Activated T-helper 2 cell treated with anti-CD3 and anti-CD28 coated beads, Interferon-gamma antibody, Interleukin-2, Interleukin-4, amounts not matched to agents 10 μg/mL and 5 μg/mL and 100 μg/mL, durations not matched to agents 14 hours and 24 hours and 36 hours (primary cell): ENCODE measurements around the gene RBM18. TPM values are rescaled to one million over a fixed set of nuclear protein-coding genes. Genes with fewer than 3 reads are reported as not detected.

Source experiments
- DNase-seq: peaks from one replicate; pipeline ENCODE4 v3.0.0; 2021; ENCODE audit warnings: low spot score
- H3K27ac Mint-ChIP-seq: one replicate; pipeline ENCODE4 v1.8.0; 2021; ENCODE audit warnings: mixed read lengths
- H3K27me3 Mint-ChIP-seq: one replicate; pipeline ENCODE4 v1.8.0; 2021; ENCODE audit warnings: low read depth, mixed read lengths
- H3K36me3 Mint-ChIP-seq: one replicate; pipeline ENCODE4 v1.8.0; 2021; ENCODE audit warnings: low read depth, mixed read lengths
- H3K4me1 Mint-ChIP-seq: one replicate; pipeline ENCODE4 v1.8.0; 2021; ENCODE audit warnings: low read depth, mixed read lengths
- H3K4me3 Mint-ChIP-seq: one replicate; pipeline ENCODE4 v1.8.0; 2021; ENCODE audit warnings: low read depth, mild to moderate bottlenecking, moderate library complexity, mixed read lengths
- H3K9me3 Mint-ChIP-seq: one replicate; pipeline ENCODE4 v1.8.0; 2021; ENCODE audit warnings: mixed read lengths
- intact Hi-C: fragments of 100-400 bp; cut with micrococcal nuclease; formaldehyde crosslinking; loops from one replicate; pipeline ENCODE4 v1.15.1; 2023
- total RNA-seq: library from RNA; stranded (reverse); gene quantifications from 2 replicates; pipeline ENCODE4 v1.2.3, GENCODE V29; 2022

Gene RBM18
- total RNA-seq, 1 donor from 2014 or later: 19.4 TPM

DNA sequence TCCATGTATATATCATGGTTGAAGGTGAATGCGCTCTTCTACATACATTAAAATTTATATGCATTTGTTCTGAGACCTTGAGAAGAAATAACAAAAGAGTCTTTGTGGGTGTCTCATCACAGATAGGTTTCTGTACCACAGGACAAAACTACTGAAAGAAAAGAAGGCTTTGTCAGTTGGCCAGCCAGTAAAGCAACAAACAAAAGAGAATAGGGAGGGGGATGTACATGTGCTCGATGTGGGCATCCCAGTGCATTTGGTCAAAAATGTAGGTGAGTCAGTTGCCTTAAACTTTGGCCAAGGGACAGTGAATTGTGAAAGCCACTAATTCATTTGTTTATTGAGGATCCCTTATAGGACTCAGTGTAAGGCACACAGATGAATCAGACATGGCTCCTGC is 13.3 kb downstream of the RBM18 start:
- intact Hi-C loops: no loop called here
- Mint-ChIP-seq H3K36me3 (peaks cover 60% of the 10 kb centered on the region), H3K27ac (no peak overlapping the region), H3K9me3 (no peaks in the 10 kb centered on the region), H3K4me3 (no peak overlapping the region), H3K4me1 (peaks cover 5% of the 10 kb centered on the region), H3K27me3 (no peaks in the 10 kb centered on the region)
- no peak for DNase-seq

DNA sequence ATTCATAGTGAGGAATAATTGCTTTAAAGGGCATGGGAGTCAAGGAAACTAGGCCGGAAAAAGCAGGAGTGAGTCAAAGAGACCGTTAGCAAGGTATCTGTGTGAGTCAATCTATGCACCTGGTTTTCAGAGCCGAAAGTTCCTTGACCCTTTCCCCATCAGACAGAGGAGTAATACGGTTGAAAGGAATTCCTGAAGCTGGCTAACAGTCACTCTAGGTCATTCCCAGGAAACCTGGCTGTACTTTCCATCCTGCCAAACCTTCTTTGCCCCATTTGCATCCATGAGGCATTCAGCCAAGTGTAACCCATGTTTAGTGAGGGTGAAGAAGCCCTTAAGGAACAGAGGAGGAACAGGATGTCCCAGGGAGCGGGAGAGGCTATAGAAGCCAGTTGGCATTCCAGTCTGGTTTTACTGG is 16.2 kb downstream of the RBM18 start:
- Mint-ChIP-seq H3K36me3 (peaks cover 66% of the 10 kb centered on the region), H3K4me1 (peaks cover 2% of the 10 kb centered on the region), H3K27me3 (no peaks in the 10 kb centered on the region), H3K27ac (no peak overlapping the region), H3K4me3 (no peak overlapping the region), H3K9me3 (no peaks in the 10 kb centered on the region)
- intact Hi-C loops: no loop called here
- DNase-seq: no peak

DNA sequence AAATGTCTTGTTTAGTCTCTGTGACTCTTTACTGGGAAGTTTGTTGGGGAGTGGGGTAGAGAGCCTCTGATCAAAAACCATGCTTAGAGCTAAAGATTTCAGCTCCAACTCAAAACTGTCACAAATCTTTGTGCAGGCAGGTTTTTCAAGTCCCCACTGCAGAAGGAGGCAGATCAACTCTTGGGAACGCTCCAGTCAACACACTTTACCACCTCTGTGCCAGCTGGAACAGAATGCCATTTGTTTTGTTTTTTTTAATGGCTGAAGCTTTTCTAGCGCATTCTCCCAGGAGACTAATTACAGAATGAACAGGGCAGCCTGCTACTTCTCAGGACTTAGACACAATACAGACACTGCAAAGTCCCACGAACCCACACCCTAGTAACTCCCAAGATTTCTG is 18.0 kb downstream of the RBM18 start:
- Mint-ChIP-seq H3K27me3 (no peaks in the 10 kb centered on the region), H3K27ac (no peak overlapping the region), H3K4me1 (no peaks in the 10 kb centered on the region), H3K9me3 (no peaks in the 10 kb centered on the region), H3K4me3 (no peak overlapping the region), H3K36me3 (peaks cover 63% of the 10 kb centered on the region)
- intact Hi-C loops: no loop called here
- DNase-seq: no peak

DNA sequence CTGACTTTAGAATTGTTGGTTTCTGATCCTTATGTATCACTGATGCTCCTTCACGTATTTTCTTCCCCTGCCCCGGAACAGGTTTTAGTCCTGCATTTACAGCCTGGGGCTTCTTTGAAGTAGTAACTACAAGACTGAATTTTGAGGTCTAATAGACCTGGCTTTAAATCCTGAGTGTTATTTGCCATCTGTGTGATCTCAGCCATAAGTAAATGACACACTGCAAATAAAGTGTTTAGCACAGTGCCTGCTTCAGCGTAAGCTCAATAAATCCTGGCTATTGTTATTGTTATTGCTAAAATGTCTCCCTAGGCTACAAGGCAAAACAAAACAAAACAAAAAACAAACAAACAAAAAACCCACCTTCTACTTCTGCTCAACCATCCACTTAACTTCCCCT is 20.3 kb downstream of the RBM18 start:
- H3K4me3 Mint-ChIP-seq: no peak overlapping the region
- no peaks in the 10 kb centered on the region for H3K9me3 Mint-ChIP-seq
- intact Hi-C loops: no loop called here
- H3K4me1 Mint-ChIP-seq: no peaks in the 10 kb centered on the region
- no peak for DNase-seq
- H3K36me3 Mint-ChIP-seq: peaks cover 64% of the 10 kb centered on the region
- H3K27me3 Mint-ChIP-seq: no peaks in the 10 kb centered on the region
- no peak overlapping the region for H3K27ac Mint-ChIP-seq

DNA sequence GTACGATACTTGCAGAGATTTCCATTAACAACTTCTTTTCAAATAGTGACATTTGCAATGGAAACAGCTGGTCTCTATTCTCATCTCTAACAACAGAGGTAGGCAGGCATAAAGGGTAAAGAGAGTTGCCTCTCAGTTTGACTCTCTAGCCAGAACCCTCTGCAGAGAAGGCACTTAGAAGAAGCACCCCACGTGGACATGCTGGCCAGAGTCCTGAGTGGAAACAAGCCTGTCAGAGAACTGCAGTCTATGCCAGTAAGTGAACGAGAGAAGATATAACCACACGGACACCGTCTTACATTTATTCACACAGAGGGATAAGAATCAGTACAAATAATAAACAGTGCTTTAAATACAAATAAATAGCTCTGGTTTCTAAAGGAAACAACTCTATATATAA is 24.9 kb downstream of the RBM18 start:
- Mint-ChIP-seq H3K27ac (no peak overlapping the region), H3K9me3 (no peaks in the 10 kb centered on the region), H3K36me3 (peaks cover 43% of the 10 kb centered on the region), H3K4me1 (no peaks in the 10 kb centered on the region), H3K27me3 (no peaks in the 10 kb centered on the region), H3K4me3 (no peak overlapping the region)
- no peak for DNase-seq
- intact Hi-C loops: no loop called here

DNA sequence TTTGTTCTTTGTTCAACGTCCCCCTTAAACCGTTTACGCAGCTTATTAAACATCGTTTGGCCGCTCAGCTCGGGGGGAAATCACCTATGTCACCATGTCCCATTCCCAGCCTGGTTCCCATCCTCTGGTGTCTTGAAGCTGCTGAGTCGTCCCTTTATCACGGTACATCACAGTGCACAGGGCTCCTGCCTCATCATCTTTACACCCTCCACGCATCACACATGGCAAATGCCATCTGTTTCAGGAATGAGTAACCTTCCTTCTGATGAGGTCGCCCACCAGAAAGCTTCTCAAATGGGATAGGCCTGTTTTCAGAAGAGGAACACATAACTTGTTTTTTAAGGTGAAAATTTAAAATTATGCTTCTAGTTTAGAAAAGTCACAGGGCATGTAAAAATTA is 28.0 kb downstream of the RBM18 start:
- H3K9me3 Mint-ChIP-seq: no peaks in the 10 kb centered on the region
- peaks cover 22% of the 10 kb centered on the region for H3K36me3 Mint-ChIP-seq
- H3K27ac Mint-ChIP-seq: no peak overlapping the region
- H3K27me3 Mint-ChIP-seq: peaks cover 11% of the 10 kb centered on the region
- intact Hi-C loops: no loop called here
- H3K4me3 Mint-ChIP-seq: no peak overlapping the region
- H3K4me1 Mint-ChIP-seq: no peaks in the 10 kb centered on the region
- DNase-seq: no peak

DNA sequence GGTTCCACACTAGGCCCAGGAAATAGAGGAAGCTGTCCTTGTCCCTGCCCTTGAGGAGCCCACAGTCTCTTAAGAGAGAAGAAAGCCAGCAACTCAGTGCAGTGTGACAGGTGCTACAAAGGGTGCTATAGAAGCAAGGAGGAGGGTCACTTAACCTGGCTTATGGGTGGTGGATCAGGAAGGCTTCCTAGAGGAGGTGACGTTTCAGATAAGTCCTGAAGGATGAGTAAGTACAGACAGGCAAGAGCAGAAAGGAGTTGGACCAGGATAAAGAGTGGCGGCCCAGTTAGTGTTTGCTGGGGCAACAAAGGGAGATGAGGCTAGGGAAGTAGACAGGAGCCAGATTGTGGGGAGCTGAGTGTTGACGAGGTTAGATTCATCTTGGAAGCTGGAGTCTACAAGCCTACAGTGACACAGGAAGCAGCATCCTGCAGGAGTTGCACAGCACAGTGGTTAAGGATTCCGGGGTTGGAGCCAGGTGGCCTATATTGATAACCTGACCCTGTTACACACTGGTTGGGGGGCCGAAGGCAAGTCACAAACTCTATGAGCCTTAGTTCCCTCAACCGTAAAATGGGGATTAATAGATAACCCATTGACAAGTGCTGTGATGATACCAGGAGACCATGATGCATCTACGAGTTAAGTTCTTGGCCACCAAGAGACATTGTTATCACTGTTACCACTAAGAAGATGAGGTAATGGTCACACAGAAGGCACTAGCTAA is 30.5 kb downstream of the RBM18 start:
- Mint-ChIP-seq H3K4me3 (no peak overlapping the region), H3K9me3 (no peaks in the 10 kb centered on the region), H3K4me1 (no peaks in the 10 kb centered on the region), H3K27ac (no peak overlapping the region), H3K36me3 (peaks cover 3% of the 10 kb centered on the region), H3K27me3 (peaks cover 12% of the 10 kb centered on the region)
- intact Hi-C loops: no loop called here
- DNase-seq: no peak

DNA sequence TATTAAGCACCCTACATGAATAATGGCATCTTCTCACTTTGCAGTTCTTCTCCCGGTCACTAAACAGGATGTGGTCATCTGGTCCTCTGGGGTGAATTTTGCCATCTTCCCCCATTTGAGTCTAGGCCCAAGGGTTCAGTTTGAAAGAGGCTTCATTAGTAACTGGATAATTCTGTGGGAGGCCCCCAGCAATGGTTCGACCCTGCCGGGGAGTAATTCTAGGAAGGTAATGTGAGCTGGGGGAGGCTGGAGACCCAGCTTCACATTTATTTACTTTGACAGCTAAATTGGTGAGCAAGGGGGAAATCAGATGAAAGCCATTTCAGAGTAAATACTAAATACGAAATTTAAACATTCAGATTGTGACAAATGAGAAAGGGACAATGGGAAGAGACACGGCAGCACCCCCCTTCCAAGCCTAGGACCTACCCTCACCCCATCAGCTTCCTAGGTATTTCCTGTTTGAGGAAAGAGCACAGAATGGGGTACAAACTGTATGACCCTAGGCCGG is 31.8 kb downstream of the RBM18 start:
- H3K27ac Mint-ChIP-seq: no peak overlapping the region
- no peaks in the 10 kb centered on the region for H3K9me3 Mint-ChIP-seq
- H3K4me3 Mint-ChIP-seq: no peak overlapping the region
- intact Hi-C loops: no loop called here
- no peaks in the 10 kb centered on the region for H3K4me1 Mint-ChIP-seq
- no peak for DNase-seq
- H3K27me3 Mint-ChIP-seq: peaks cover 15% of the 10 kb centered on the region
- H3K36me3 Mint-ChIP-seq: no peaks in the 10 kb centered on the region

DNA sequence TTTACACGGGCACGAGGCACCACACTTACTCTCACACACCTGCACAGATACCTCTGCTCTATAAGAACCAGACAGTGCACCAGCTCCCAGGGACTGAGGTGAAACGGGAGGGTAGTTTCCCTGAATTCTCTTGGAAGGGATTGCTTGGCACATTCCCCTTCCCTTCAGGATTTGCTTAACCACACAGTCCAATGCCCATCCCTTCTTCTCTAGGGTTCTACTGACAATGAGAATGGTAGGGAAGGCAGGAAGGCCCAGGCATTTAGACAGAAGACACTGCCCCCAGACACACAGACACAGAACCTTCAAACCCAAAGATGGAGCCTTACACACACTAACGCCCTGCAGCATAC is 35.2 kb downstream of the RBM18 start:
- H3K36me3 Mint-ChIP-seq: no peaks in the 10 kb centered on the region
- intact Hi-C loops: loop anchor here (1.0 kb wide), 1 partner anchor 10 kb away; no protein-coding TSS in a partner anchor
- H3K27me3 Mint-ChIP-seq: peaks cover 32% of the 10 kb centered on the region

DNA sequence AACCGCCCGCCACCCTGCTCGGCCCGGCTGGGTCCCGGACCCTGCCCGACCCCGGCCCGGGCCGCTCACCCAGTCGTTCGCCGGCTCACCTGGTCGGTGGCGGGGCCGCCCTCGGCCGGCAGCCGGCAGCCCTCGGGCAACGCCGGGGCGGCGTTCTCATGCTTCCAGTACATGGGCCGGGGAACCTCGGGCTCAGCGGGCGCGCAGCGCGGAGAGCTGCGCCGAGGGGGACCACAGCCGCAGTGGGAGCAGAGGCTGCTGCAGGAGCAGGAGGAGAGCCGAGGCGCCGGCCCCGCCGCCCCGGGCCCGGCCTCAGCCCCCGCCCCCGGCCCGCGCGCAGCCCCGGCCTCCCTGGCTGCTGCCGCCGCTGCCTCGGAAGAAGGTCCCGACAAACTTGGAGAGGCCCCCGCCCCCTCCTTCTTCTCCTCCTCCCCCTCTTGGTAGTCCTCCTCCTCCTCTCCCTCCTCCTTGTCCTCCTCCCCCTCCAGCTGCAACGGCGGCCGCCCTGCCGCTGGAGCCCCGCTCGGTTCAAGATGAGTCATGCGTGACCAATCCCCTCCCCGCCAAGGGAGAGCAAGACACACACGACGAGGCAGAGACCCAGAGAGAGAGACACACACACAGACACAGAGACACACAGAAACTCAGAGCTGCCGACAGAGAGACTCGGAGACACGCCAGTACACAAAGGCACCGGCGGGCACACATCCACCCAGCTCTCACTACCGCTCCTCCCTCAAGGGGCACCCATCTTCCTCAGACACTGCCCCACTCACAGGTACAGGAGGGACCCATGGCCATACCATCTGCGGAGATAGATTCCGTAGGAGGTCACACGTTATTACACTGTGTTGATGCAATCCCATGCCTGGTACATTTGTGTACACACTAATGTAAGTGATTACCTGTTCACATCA is 35.8 kb downstream of the RBM18 start, which contains the start of gene LHX6:
Gene LHX6, minus strand, starts transcription at position 390 of the 917 bp plus-strand sequence. Its CDS starts 217 bp downstream, at position 173.
- no peaks in the 10 kb centered on the region for H3K9me3 Mint-ChIP-seq

More for the DNA sequence above, 35.2 kb downstream of the RBM18 start:
- no peak for DNase-seq
- H3K4me1 Mint-ChIP-seq: no peaks in the 10 kb centered on the region
- no peak overlapping the region for H3K4me3 Mint-ChIP-seq
- no peaks in the 10 kb centered on the region for H3K9me3 Mint-ChIP-seq
- no peak overlapping the region for H3K27ac Mint-ChIP-seq

DNA sequence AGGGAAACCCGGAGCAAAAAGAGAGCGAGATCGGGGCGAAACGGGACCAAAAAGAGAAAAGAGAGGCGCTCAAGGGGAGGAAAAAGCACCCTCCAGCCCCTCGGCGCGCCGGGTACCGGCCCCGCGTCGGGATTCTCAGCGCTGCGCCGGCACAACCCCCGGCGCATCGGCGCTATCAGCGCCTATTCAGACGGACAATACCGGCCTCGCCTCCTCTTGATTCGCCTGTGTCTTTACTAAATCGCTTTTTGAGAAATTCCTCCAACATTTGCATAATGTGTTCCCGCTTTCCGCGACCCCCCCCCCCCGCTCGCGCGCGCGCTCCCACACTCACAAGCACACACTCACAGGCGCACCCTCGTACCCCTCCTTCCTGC is 36.5 kb downstream of the RBM18 start:
- intact Hi-C loops: no loop called here
- Mint-ChIP-seq H3K4me1 (no peaks in the 10 kb centered on the region), H3K9me3 (no peaks in the 10 kb centered on the region), H3K4me3 (no peak overlapping the region), H3K27me3 (peaks cover 36% of the 10 kb centered on the region), H3K36me3 (no peaks in the 10 kb centered on the region), H3K27ac (no peak overlapping the region)
- no peak for DNase-seq

More for the DNA sequence above, 35.8 kb downstream of the RBM18 start, which contains the start of gene LHX6:
- no peak for DNase-seq
- intact Hi-C loops: loop anchor here (1.0 kb wide), 1 partner anchor 10 kb away; no protein-coding TSS in a partner anchor
- Mint-ChIP-seq H3K4me3 (no peak within 1 kb of the TSS), H3K27ac (no peak within 1 kb of the TSS), H3K4me1 (no peaks in the 10 kb centered on the region), H3K27me3 (peaks cover 33% of the 10 kb centered on the region), H3K36me3 (no peaks in the 10 kb centered on the region)

DNA sequence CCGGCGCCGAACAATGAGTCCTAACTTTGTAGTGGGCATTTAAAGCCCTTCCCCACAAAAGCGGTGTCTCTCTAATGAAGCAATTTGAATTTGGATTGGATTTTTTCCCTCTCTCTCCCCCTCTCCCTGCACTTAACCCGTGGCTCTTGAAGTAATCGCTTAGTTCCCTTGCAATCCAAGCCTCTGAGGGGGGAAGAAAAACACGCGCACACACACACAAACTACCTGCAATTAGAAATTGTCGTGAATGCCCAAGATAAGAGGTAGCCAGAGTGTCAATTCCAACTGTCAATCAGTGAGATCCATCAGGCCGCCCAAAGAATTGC is 37.1 kb downstream of the RBM18 start:
- peaks cover 3% of the 10 kb centered on the region for H3K4me1 Mint-ChIP-seq
- no peak for DNase-seq
- peaks cover 40% of the 10 kb centered on the region for H3K27me3 Mint-ChIP-seq
- H3K27ac Mint-ChIP-seq: no peak overlapping the region
- no peaks in the 10 kb centered on the region for H3K36me3 Mint-ChIP-seq
- intact Hi-C loops: no loop called here
- no peaks in the 10 kb centered on the region for H3K9me3 Mint-ChIP-seq
- H3K4me3 Mint-ChIP-seq: no peak overlapping the region
